GM12865 (cell line): Measurements from ENCODE around the gene EHBP1L1.

Experiments used
- DNase-seq: peaks from one replicate; pipeline ENCODE4 v3.0.0; 2010; ENCODE audit warnings: low read depth
- H3K4me3 ChIP-seq: 2 replicates; pipeline ENCODE4 v1.5.1; 2011; ENCODE audit warnings: mild to moderate bottlenecking, low read depth, low read length, control low read depth
- TF ChIP-seq, protein P1 (sequence below): IDR thresholded peaks from 2 replicates; pipeline ENCODE4 v1.5.1; 2011; ENCODE audit warnings: low read length, control low read depth, low read depth, inconsistent platforms; ENCODE audit not compliant: insufficient read depth; ENCODE audit errors: missing control alignments

The EHBP1L1 gene

DNA sequence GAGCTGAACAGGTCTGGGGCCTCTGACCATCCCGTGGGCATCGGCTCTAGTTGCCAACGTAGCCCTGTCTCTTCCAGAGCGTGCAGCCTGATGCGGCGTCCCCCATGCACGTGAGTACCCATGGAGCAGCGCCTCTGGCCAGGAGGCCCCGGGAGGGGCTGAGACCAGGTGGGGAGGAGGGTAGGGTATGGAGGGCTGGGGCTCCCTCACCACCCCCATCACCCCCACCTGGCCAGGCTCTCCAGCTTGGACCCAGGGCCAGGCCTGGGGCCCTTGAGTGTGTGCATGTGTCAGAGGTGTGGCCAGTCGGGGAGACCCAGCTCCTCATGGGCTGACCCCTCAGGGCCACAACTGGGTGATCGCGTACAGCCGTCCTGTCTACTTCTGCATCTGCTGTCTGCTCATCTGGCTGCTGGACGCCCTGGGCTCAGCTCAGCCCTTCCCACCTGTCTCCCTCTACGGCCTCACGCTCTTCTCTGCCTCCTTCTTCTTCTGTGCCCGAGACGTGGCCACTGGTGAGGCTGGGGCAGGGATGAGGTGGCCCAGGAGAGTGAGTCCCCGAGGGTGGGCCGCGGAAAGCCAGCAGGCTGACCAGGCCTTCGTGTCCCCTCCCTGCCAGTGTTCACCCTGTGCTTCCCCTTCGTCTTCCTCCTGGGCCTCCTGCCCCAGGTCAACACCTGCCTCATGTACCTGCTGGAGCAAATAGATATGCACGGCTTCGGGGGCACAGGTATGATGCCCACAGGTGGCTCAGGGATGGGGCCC is 48.2 kb downstream of the EHBP1L1 start:
- no peak for DNase-seq
- no peak overlapping the region for H3K4me3 ChIP-seq
- TF ChIP-seq, protein P1, sequence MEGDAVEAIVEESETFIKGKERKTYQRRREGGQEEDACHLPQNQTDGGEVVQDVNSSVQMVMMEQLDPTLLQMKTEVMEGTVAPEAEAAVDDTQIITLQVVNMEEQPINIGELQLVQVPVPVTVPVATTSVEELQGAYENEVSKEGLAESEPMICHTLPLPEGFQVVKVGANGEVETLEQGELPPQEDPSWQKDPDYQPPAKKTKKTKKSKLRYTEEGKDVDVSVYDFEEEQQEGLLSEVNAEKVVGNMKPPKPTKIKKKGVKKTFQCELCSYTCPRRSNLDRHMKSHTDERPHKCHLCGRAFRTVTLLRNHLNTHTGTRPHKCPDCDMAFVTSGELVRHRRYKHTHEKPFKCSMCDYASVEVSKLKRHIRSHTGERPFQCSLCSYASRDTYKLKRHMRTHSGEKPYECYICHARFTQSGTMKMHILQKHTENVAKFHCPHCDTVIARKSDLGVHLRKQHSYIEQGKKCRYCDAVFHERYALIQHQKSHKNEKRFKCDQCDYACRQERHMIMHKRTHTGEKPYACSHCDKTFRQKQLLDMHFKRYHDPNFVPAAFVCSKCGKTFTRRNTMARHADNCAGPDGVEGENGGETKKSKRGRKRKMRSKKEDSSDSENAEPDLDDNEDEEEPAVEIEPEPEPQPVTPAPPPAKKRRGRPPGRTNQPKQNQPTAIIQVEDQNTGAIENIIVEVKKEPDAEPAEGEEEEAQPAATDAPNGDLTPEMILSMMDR = no peak

DNA sequence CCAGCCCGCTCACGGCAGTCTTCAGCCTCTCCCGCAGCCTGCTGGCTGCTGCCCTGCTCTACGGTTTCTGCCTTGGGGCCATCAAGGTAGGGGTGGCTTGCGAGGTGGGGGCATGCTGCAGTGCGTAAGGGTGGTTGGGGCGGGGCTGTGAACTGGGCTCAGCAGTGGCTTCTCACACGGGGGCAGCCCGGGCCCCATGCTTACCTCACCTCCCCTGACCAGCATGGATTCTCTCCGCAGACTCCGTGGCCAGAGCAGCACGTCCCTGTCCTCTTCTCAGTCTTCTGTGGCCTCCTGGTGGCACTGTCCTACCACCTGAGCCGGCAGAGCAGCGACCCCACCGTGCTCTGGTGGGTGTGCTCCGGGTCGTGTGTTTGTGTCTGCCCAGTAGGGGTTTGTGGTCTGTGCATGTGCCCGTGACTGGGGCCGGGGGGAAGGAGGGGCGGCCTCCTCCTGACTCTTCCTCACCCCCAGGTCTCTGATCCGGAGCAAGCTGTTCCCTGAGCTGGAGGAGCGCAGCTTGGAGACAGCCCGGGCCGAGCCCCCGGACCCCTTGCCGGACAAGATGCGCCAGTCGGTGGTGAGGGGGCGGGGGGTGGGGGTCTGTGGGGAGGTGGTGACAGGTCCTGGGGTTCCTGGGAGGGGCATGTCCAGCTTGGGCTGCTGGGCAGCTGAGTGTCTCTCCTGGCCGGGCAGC is 49.2 kb downstream of the EHBP1L1 start:
- TF ChIP-seq, protein P1 = no peak
- no peak overlapping the region for H3K4me3 ChIP-seq
- no peak for DNase-seq

DNA sequence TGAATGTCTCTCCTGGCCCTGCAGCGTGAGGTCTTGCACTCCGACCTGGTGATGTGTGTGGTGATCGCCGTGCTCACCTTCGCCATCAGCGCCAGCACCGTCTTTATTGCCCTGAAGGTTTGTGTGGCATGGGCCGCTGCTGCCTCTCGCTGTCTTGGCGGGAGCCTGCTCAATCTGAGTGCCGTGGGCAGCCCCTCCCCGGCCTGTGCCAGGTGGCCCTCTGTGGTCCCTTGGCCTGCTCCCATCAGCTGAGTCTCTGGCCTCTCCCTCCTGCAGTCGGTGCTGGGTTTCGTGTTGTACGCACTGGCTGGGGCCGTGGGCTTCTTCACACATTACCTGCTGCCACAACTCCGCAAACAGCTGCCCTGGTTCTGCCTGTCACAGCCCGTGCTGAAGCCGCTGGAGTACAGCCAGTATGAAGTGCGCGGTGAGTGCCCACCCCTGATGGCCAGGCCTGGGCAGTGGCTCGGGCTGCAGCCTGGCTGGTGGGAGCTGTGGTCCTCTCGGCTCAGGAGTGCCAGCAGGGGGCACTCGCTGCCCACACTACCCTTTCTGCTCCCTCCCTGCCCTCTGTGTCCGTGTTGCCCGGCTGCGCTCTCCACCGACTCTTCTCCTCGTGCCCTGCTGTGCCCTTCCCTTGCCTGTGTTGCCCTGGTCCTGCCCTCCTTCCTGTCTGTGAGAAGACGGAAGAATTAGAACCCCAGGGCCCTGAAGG is 49.9 kb downstream of the EHBP1L1 start:
- TF ChIP-seq, protein P1 = peak; percentile 76
- DNase-seq = peak; percentile 62
- no peak overlapping the region for H3K4me3 ChIP-seq

DNA sequence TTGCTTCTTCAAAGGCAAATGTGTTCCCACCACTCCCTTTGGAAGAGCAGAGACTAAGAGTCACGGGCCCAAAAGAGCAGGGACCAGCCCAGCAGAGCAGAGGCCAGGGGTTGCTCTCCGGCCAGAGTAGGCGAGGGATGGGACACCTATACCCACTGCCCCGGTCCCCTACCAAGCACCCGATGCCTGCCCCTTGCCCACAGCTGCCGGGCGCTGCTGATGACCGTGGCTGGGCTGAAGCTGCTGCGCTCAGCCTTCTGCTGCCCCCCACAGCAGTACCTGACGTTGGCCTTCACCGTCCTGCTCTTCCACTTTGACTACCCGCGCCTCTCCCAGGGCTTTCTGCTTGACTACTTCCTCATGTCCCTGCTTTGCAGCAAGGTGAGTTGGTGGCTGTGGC is 51.3 kb downstream of the EHBP1L1 start:
- no peak overlapping the region for H3K4me3 ChIP-seq
- no peak for DNase-seq
- TF ChIP-seq, protein P1 = no peak

DNA sequence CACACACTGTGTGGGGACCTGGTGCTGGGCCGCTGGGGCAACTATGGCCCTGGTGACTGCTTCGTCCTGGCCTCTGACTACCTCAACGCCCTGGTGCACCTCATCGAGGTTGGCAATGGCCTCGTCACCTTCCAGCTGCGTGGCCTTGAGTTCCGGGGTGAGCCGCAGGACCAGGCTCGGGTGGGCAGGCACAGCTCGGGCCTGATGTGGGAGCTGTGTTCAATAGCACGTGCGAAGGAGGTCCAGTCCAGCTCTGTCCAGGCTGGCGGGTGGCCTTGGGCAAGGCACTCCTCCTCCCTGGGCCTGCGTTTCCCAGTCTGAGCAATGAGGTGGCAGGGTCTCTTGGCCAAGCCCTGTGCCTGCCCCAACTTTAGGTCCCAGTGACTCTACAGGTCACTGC is 53.7 kb downstream of the EHBP1L1 start:
- TF ChIP-seq, protein P1 = no peak
- no peak for DNase-seq
- H3K4me3 ChIP-seq = no peak overlapping the region

- TF ChIP-seq, protein P1 = no peak
- no peak for DNase-seq
- no peak overlapping the region for H3K4me3 ChIP-seq
Observed at GRCh38 chr11:65630215-65630614, 54.4 kb downstream of the EHBP1L1 start.
